Measurements from ENCODE around the gene EP300.
"Not testable (repeated sequence)": the region's sequence is repeated elsewhere in the genome, so short reads cannot be mapped to it uniquely, and the experiment has no call there.

EP300 gene

DNA sequence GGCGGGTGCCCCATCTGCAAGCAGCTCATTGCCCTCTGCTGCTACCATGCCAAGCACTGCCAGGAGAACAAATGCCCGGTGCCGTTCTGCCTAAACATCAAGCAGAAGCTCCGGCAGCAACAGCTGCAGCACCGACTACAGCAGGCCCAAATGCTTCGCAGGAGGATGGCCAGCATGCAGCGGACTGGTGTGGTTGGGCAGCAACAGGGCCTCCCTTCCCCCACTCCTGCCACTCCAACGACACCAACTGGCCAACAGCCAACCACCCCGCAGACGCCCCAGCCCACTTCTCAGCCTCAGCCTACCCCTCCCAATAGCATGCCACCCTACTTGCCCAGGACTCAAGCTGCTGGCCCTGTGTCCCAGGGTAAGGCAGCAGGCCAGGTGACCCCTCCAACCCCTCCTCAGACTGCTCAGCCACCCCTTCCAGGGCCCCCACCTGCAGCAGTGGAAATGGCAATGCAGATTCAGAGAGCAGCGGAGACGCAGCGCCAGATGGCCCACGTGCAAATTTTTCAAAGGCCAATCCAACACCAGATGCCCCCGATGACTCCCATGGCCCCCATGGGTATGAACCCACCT, 84.7 kb downstream of the EP300 start:
- TF ChIP-seq, protein P1, sequence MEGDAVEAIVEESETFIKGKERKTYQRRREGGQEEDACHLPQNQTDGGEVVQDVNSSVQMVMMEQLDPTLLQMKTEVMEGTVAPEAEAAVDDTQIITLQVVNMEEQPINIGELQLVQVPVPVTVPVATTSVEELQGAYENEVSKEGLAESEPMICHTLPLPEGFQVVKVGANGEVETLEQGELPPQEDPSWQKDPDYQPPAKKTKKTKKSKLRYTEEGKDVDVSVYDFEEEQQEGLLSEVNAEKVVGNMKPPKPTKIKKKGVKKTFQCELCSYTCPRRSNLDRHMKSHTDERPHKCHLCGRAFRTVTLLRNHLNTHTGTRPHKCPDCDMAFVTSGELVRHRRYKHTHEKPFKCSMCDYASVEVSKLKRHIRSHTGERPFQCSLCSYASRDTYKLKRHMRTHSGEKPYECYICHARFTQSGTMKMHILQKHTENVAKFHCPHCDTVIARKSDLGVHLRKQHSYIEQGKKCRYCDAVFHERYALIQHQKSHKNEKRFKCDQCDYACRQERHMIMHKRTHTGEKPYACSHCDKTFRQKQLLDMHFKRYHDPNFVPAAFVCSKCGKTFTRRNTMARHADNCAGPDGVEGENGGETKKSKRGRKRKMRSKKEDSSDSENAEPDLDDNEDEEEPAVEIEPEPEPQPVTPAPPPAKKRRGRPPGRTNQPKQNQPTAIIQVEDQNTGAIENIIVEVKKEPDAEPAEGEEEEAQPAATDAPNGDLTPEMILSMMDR (IDR thresholded peaks at IDR 0.05; ENCODE audit: low read depth, low read length, poor library complexity, severe bottlenecking) = no peak
- no peak for TF ChIP-seq EZH2phosphoT487 (IDR thresholded peaks at IDR 0.05; ENCODE audit: borderline replicate concordance, low read length)
- no peaks in the 10 kb centered on the region for H3K9me2 ChIP-seq (replicated peaks; ENCODE audit: control insufficient read depth, low read length)
- H4K20me1 ChIP-seq (ENCODE audit: control insufficient read depth, insufficient read depth, low read depth, low read length) = no peaks in the 10 kb centered on the region
- H3K27ac ChIP-seq (ENCODE audit: low read depth, low read length) = no peak overlapping the region
- no peaks in the 10 kb centered on the region for H3K4me1 ChIP-seq (ENCODE audit: control insufficient read depth, low read length)
- H3K36me3 ChIP-seq (ENCODE audit: control insufficient read depth, low read length) = peaks cover 77% of the 10 kb centered on the region
- H3K9me3 ChIP-seq (ENCODE audit: control insufficient read depth, insufficient read depth, low read length) = no peaks in the 10 kb centered on the region
- H3K27me3 ChIP-seq (ENCODE audit: control insufficient read depth, low read length) = no peaks in the 10 kb centered on the region
- H3F3A ChIP-seq (ENCODE audit: control insufficient read depth, insufficient read depth) = peaks cover 5% of the 10 kb centered on the region
- H3K4me3 ChIP-seq (ENCODE audit: low read length) = no peak overlapping the region
- no peak overlapping the region for H3K4me2 ChIP-seq (ENCODE audit: low read length)
- no peaks in the 10 kb centered on the region for H3K79me2 ChIP-seq (ENCODE audit: control insufficient read depth, low read length)

DNA sequence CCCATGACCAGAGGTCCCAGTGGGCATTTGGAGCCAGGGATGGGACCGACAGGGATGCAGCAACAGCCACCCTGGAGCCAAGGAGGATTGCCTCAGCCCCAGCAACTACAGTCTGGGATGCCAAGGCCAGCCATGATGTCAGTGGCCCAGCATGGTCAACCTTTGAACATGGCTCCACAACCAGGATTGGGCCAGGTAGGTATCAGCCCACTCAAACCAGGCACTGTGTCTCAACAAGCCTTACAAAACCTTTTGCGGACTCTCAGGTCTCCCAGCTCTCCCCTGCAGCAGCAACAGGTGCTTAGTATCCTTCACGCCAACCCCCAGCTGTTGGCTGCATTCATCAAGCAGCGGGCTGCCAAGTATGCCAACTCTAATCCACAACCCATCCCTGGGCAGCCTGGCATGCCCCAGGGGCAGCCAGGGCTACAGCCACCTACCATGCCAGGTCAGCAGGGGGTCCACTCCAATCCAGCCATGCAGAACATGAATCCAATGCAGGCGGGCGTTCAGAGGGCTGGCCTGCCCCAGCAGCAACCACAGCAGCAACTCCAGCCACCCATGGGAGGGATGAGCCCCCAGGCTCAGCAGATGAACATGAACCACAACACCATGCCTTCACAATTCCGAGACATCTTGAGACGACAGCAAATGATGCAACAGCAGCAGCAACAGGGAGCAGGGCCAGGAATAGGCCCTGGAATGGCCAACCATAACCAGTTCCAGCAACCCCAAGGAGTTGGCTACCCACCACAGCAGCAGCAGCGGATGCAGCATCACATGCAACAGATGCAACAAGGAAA, 85.4 kb downstream of the EP300 start:
- no peaks in the 10 kb centered on the region for H3K4me1 ChIP-seq (ENCODE audit: control insufficient read depth, low read length)
- no peak overlapping the region for H3K27ac ChIP-seq (ENCODE audit: low read depth, low read length)
- no peak overlapping the region for H3K4me2 ChIP-seq (ENCODE audit: low read length)
- H3K9me3 ChIP-seq (ENCODE audit: control insufficient read depth, insufficient read depth, low read length) = no peaks in the 10 kb centered on the region
- TF ChIP-seq, protein P1 (IDR thresholded peaks at IDR 0.05; ENCODE audit: low read depth, low read length, poor library complexity, severe bottlenecking) = no peak
- no peak for TF ChIP-seq EZH2phosphoT487 (IDR thresholded peaks at IDR 0.05; ENCODE audit: borderline replicate concordance, low read length)
- peaks cover 70% of the 10 kb centered on the region for H3K36me3 ChIP-seq (ENCODE audit: control insufficient read depth, low read length)
- no peaks in the 10 kb centered on the region for H3K79me2 ChIP-seq (ENCODE audit: control insufficient read depth, low read length)
- no peaks in the 10 kb centered on the region for H3K27me3 ChIP-seq (ENCODE audit: control insufficient read depth, low read length)
- H3F3A ChIP-seq (ENCODE audit: control insufficient read depth, insufficient read depth) = peaks cover 5% of the 10 kb centered on the region
- no peak overlapping the region for H3K4me3 ChIP-seq (ENCODE audit: low read length)
- no peaks in the 10 kb centered on the region for H4K20me1 ChIP-seq (ENCODE audit: control insufficient read depth, insufficient read depth, low read depth, low read length)
- H3K9me2 ChIP-seq (replicated peaks; ENCODE audit: control insufficient read depth, low read length) = no peaks in the 10 kb centered on the region

DNA sequence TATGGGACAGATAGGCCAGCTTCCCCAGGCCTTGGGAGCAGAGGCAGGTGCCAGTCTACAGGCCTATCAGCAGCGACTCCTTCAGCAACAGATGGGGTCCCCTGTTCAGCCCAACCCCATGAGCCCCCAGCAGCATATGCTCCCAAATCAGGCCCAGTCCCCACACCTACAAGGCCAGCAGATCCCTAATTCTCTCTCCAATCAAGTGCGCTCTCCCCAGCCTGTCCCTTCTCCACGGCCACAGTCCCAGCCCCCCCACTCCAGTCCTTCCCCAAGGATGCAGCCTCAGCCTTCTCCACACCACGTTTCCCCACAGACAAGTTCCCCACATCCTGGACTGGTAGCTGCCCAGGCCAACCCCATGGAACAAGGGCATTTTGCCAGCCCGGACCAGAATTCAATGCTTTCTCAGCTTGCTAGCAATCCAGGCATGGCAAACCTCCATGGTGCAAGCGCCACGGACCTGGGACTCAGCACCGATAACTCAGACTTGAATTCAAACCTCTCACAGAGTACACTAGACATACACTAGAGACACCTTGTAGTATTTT, 86.1 kb downstream of the EP300 start:
- Histone ChIP-seq H3K27me3 (ENCODE audit: control insufficient read depth, low read length) (no peaks in the 10 kb centered on the region), H3K36me3 (ENCODE audit: control insufficient read depth, low read length) (peaks cover 64% of the 10 kb centered on the region), H3K4me3 (ENCODE audit: low read length) (no peak overlapping the region), H3F3A (ENCODE audit: control insufficient read depth, insufficient read depth) (peaks cover 5% of the 10 kb centered on the region), H3K27ac (ENCODE audit: low read depth, low read length) (no peak overlapping the region), H3K79me2 (ENCODE audit: control insufficient read depth, low read length) (no peaks in the 10 kb centered on the region), H3K9me2 (replicated peaks; ENCODE audit: control insufficient read depth, low read length) (no peaks in the 10 kb centered on the region), H3K9me3 (ENCODE audit: control insufficient read depth, insufficient read depth, low read length) (no peaks in the 10 kb centered on the region), H4K20me1 (ENCODE audit: control insufficient read depth, insufficient read depth, low read depth, low read length) (no peaks in the 10 kb centered on the region), H3K4me2 (ENCODE audit: low read length) (no peak overlapping the region), H3K4me1 (ENCODE audit: control insufficient read depth, low read length) (no peaks in the 10 kb centered on the region)
- TF ChIP-seq, protein P1 (IDR thresholded peaks at IDR 0.05; ENCODE audit: low read depth, low read length, poor library complexity, severe bottlenecking) = no peak
- TF ChIP-seq EZH2phosphoT487 (IDR thresholded peaks at IDR 0.05; ENCODE audit: borderline replicate concordance, low read length) = no peak

DNA sequence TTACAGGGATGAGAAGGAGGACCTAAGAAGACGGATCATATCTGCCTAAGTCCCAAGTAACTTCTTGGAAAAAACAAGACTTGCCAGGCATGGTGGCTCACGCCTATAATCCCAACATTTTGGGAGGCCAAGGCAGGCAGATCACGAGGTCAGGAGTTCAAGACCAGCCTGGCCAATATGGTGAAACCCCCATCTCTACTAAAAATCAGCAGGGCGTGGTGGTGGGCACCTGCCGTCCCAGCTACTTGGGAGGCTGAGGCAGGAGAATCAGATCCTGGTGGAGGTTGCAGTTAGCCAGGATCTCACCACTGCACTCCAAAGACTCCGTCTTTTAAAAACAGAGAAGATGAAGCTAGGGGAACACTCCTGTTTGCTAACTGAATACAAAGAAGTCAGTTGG, 88.0 kb downstream of the EP300 start:
- H3K36me3 ChIP-seq (ENCODE audit: control insufficient read depth, low read length) = peaks cover 46% of the 10 kb centered on the region
- H3K4me1 ChIP-seq (ENCODE audit: control insufficient read depth, low read length); H3K27ac ChIP-seq (ENCODE audit: low read depth, low read length): not testable (repeated sequence)

More for the DNA sequence above, 88.0 kb downstream of the EP300 start:
- not testable (repeated sequence) for H3K4me3 ChIP-seq (ENCODE audit: low read length); H3K9me3 ChIP-seq (ENCODE audit: control insufficient read depth, insufficient read depth, low read length); H3K9me2 ChIP-seq (replicated peaks; ENCODE audit: control insufficient read depth, low read length); H4K20me1 ChIP-seq (ENCODE audit: control insufficient read depth, insufficient read depth, low read depth, low read length); H3K4me2 ChIP-seq (ENCODE audit: low read length); H3K27me3 ChIP-seq (ENCODE audit: control insufficient read depth, low read length); H3F3A ChIP-seq (ENCODE audit: control insufficient read depth, insufficient read depth); H3K79me2 ChIP-seq (ENCODE audit: control insufficient read depth, low read length)
